ENCODE data around the gene CATSPERE.
"Not testable (repeated sequence)": the region's sequence is repeated elsewhere in the genome, so short reads cannot be mapped to it uniquely, and the experiment has no call there.

CATSPERE gene

DNA sequence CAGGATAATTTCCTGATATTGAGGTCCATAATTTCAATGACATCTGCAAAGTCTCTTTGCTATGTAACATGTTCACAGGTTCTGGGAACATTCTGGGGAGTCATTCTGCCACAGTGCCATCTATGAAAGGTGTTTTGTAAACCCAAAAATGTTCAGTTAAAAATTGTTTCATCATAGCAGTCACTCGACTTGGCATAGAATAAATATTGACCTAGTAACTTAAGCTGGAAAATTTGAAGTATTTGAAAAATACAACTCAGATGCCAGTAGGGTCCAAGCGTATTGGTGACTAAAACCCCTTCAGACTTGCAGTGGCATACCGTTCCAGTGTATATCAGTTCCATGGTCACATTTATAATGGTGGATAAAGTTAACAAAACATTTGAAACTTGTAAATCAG, 198.6 kb downstream of the CATSPERE start:
- DNase-seq = no peak
- Histone ChIP-seq H3K27me3 (ENCODE audit: insufficient read depth, low read depth, severe bottlenecking) (no peaks in the 10 kb centered on the region), H3K27ac (no peak overlapping the region), H3K9me3 (ENCODE audit: severe bottlenecking) (no peaks in the 10 kb centered on the region), H3K36me3 (peaks cover 40% of the 10 kb centered on the region), H3K4me3 (ENCODE audit: low read depth, low read length) (no peak overlapping the region)
- TF ChIP-seq, protein P1, sequence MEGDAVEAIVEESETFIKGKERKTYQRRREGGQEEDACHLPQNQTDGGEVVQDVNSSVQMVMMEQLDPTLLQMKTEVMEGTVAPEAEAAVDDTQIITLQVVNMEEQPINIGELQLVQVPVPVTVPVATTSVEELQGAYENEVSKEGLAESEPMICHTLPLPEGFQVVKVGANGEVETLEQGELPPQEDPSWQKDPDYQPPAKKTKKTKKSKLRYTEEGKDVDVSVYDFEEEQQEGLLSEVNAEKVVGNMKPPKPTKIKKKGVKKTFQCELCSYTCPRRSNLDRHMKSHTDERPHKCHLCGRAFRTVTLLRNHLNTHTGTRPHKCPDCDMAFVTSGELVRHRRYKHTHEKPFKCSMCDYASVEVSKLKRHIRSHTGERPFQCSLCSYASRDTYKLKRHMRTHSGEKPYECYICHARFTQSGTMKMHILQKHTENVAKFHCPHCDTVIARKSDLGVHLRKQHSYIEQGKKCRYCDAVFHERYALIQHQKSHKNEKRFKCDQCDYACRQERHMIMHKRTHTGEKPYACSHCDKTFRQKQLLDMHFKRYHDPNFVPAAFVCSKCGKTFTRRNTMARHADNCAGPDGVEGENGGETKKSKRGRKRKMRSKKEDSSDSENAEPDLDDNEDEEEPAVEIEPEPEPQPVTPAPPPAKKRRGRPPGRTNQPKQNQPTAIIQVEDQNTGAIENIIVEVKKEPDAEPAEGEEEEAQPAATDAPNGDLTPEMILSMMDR (IDR thresholded peaks at IDR 0.05; ENCODE audit: low read depth, low read length) = no peak

DNA sequence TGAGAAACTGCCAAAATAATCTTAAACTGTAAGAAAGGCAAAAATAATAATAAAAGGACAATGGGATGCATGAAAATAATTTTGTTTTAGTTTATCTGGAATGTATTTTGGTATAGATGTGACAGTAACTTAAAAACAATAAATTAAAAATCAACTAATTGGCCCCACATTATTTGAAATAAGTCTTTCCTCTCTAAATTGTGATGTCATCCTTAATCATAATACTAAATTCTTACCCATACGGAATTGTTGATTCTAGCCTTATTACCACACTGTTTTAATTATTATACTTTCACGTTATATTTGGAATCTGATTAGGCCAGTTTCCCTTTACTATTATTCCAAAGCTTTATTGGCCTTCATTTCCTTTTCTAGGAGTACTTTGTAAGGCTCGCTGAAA, 199.5 kb downstream of the CATSPERE start:
- peaks cover 40% of the 10 kb centered on the region for H3K36me3 ChIP-seq
- no peak overlapping the region for H3K27ac ChIP-seq
- DNase-seq = no peak
- H3K4me3 ChIP-seq (ENCODE audit: low read depth, low read length) = no peak overlapping the region
- TF ChIP-seq, protein P1 (IDR thresholded peaks at IDR 0.05; ENCODE audit: low read depth, low read length) = no peak
- no peaks in the 10 kb centered on the region for H3K27me3 ChIP-seq (ENCODE audit: insufficient read depth, low read depth, severe bottlenecking)
- no peaks in the 10 kb centered on the region for H3K9me3 ChIP-seq (ENCODE audit: severe bottlenecking)

DNA sequence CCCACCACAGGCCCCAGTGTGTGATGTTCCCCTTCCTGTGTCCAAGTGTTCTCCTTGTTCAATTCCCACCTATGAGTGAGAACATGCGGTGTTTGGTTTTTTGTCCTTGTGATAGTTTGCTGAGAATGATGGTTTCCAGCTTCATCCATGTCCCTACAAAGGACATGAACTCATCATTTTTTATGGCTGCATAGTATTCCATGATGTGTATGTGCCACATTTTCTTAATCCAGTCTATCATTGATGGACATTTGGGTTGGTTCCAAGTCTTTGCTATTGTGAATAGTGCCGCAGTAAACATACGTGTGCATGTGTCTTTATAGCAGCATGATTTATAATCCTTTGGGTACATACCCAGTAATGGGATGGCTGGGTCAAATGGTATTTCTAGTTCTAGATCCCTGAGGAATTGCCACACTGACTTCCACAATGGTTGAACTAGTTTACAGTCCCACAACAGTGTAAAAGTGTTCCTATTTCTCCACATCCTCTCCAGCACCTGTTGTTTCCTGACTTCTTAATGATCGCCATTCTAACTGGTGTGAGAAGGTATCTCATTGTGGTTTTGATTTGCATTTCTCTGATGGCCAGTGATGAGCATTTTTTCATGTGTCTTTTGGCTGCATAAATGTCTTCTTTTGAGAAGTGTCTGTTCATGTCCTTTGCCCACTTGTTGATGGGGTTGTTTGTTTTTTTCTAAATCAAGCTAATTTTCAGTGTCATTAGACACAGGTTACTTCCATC, 200.7 kb downstream of the CATSPERE start:
- H3K27ac ChIP-seq; DNase-seq; H3K9me3 ChIP-seq (ENCODE audit: severe bottlenecking); H3K27me3 ChIP-seq (ENCODE audit: insufficient read depth, low read depth, severe bottlenecking); H3K4me3 ChIP-seq (ENCODE audit: low read depth, low read length): not testable (repeated sequence)
- H3K36me3 ChIP-seq = peaks cover 33% of the 10 kb centered on the region

DNA sequence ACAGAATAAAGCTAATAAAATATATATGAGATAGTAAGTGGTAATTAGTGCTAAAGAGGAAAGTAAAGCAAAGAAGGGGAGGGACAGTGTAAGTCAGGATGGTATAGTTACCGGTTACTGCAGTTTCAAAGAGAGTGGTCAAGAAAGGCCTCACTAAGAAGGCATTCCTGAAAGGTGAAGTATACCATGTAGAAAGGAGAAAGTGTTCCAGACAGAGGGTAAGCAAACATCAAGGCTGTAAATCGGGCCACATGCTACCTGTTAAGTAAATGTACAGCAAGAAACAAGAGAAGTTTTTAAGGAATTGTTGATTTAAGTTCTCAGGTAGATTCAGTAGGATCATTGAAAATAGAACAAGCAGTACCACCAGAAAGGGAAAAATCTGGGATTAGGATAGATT, 201.5 kb downstream of the CATSPERE start:
- TF ChIP-seq, protein P1 (IDR thresholded peaks at IDR 0.05; ENCODE audit: low read depth, low read length) = no peak
- no peak overlapping the region for H3K27ac ChIP-seq

DNA sequence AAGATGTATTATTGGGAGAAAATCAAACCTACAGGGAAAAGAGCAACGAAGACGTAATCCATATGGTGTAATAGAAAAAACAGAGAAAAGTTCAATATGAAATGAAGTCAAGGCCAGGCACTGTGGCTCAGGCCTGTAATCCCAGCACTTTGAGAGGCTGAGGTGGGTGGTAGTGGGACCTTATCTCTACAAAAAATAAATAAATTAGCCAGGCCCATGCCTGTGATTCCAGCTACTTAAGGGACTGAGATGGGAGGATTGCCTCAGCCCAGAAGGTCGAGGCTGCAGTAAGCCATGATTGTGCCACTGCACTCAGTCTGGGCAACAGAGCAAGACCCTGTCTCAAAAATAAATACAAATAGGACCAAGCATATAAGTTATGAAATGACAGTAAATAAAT, 203.3 kb downstream of the CATSPERE start:
- Histone ChIP-seq H3K9me3 (ENCODE audit: severe bottlenecking) (no peaks in the 10 kb centered on the region), H3K4me3 (ENCODE audit: low read depth, low read length) (no peak overlapping the region), H3K27me3 (ENCODE audit: insufficient read depth, low read depth, severe bottlenecking) (no peaks in the 10 kb centered on the region), H3K27ac (no peak overlapping the region), H3K36me3 (peaks cover 19% of the 10 kb centered on the region)
- DNase-seq = no peak
- TF ChIP-seq, protein P1 (IDR thresholded peaks at IDR 0.05; ENCODE audit: low read depth, low read length) = no peak

More for the DNA sequence above, 201.5 kb downstream of the CATSPERE start:
- peaks cover 26% of the 10 kb centered on the region for H3K36me3 ChIP-seq
- no peaks in the 10 kb centered on the region for H3K27me3 ChIP-seq (ENCODE audit: insufficient read depth, low read depth, severe bottlenecking)
- H3K9me3 ChIP-seq (ENCODE audit: severe bottlenecking) = no peaks in the 10 kb centered on the region
- no peak overlapping the region for H3K4me3 ChIP-seq (ENCODE audit: low read depth, low read length)
- no peak for DNase-seq

DNA sequence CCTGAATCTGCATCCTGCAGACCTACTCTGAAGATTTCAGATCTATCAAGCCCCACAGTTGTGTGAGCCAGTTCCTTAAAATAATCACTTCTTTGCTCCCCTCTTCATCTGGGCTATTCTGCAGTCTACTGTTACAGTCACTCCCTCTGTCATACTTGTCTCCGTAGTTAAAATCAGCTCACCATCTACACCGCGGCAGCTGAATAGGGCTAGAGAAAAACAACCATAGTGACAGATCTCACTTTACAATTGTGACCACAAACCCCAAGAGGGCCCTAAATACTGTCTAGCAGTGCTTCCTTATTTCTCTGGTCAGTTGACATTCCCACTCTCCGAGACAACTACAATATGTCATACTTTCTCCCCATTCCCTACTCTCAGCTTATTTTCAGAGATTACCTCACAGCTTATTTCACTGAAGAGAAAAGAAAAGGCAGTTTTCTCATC, 204.7 kb downstream of the CATSPERE start:
- no peak overlapping the region for H3K27ac ChIP-seq
- DNase-seq = no peak
- H3K9me3 ChIP-seq (ENCODE audit: severe bottlenecking) = no peaks in the 10 kb centered on the region
- H3K36me3 ChIP-seq = peaks cover 11% of the 10 kb centered on the region
- no peak overlapping the region for H3K4me3 ChIP-seq (ENCODE audit: low read depth, low read length)
- H3K27me3 ChIP-seq (ENCODE audit: insufficient read depth, low read depth, severe bottlenecking) = no peaks in the 10 kb centered on the region
- TF ChIP-seq, protein P1 (IDR thresholded peaks at IDR 0.05; ENCODE audit: low read depth, low read length) = no peak

DNA sequence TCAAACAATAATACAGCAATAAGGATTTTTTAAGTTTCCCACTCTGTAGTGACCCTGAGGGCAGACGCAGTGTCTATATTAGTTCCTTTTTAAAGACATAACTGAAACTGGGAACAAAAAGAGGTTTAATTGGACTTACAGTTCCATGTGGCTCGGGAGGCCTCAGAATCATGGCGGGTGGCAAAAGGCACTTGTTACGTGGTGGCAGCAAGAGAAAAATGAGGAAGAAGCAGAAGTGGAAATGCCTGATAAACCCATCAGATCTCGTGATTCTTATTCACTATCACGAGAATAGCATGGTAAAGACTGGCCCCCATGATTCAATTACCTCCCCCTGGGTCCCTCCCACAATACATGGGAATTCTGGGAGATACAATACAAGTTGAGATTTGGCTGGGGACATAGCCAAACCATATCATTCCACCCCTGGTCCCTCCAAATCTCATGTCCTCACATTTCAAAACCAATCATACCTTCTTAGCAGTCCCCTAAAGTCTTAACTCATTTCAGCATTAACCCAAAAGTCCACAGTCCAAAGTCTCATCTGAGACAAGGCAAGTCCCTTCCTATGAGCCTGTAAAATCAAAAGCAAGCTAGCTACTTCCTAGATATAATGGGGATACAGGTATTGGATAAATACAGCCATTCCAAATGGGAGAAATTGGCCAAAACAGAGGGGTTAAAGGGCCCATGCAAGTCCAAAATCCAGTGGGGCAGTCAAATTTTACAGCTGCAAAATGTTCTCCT, 205.8 kb downstream of the CATSPERE start:
- not testable (repeated sequence) for H3K9me3 ChIP-seq (ENCODE audit: severe bottlenecking); H3K27me3 ChIP-seq (ENCODE audit: insufficient read depth, low read depth, severe bottlenecking); H3K4me3 ChIP-seq (ENCODE audit: low read depth, low read length); DNase-seq; H3K36me3 ChIP-seq; H3K27ac ChIP-seq

Measured in WERI-Rb-1 (cell line).